Renal cortex interstitium (tissue), 11 donors: ENCODE data around the gene EIF2S3. TPM values are rescaled to one million over a fixed set of nuclear protein-coding genes. Genes with fewer than 3 reads are reported as not detected.

Source experiments
- DNase-seq, 11 donors: peaks; one replicate each; pipeline ENCODE4 v3.0.0-alpha.2; 2013; ENCODE audit warnings: low read depth in 9 of 11, low spot score in 4 of 11; ENCODE audit errors: extremely low read depth in 1 of 11
- polyA plus RNA-seq, 3 donors: library from polyadenylated mRNA; unstranded; fragments of 120-200 nt; gene quantifications; one replicate each; pipeline ENCODE4 v1.2.1, GENCODE V29; 2013; ENCODE audit not compliant: insufficient read length in 3 of 3

Gene EIF2S3
- polyA plus RNA-seq, 3 donors, result 166 to 231 (median 204) TPM

DNA sequence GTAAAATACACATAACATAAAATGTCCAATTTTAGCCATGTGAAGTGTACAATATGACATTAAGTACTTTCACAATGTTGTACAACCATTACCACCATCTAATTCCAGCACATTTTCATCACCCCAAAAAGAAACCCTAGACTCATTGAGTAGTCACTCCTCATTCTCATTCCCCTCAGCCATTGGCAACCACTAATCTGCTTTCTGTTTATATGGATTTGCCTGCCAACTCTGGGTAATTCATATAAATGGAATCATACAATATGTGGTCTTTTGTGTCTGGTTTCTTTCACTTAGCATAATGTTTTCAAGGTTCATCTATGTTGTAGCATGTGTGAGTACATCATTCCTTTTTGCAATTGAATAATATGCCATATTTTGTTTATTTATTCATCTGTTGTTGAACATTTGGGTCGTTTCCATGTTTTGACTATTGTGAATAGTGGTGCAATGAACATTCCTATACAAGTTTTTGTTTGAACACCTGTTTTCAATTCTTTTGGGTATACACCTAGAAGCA lies 43.0 kb downstream of the EIF2S3 start:
- no peak for DNase-seq

DNA sequence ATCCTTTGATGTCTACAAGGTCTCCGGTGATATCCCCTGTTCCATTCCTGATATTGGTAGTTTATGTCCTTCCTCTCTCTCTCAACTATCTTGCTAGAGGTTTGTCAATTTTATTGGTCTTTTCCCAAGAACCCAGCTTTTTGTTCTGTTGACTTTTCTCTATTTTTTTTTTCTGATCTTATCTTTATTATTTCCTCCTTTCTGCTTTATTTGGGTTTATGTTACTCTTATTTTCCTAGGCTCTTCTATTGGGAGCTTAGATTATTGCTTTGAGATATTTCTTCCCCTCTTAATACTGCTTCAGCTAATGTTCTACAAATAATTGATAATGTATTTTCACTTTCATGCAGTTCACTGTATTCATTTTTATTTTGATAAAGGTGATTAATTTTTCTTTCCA lies 44.2 kb downstream of the EIF2S3 start:
- DNase-seq, result no peak

DNA sequence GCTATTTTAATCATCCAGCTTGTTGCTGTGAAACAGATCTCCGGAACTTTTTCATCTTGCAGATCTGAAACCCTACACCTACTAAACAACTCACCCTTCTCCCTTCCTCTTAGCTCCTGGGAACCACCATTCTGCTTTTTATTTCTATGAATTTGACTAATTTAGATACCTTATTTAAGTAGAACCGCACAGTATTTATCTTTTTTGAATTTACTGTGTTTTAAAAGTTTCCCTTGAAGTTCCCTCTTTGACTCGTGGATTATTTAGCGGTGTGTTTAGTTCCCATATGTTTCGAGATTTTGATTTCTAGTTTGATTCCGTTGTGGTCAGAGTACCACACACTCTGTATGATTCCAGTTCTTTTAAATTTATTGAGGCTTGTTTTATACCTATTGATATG lies 44.6 kb downstream of the EIF2S3 start:
- no peak for DNase-seq

DNA sequence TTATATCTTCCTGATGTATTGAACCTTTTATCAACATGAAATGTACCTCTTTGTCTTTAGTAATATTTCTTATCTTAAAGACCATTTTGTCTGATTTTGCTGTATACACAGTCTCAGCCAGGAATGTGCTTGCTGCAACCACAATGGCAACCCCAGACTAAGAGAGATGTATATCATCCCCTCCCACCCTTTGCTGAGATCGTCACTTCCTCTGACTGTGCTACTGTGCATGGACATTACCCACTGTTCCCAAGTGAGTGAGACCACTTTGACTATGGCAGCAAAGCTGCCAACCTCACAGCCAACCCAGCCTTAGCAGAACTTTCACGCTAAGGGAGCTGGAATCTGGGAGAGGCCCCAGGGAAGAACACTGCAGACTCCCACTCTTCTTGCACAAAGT lies 46.0 kb downstream of the EIF2S3 start:
- no peak for DNase-seq

DNA sequence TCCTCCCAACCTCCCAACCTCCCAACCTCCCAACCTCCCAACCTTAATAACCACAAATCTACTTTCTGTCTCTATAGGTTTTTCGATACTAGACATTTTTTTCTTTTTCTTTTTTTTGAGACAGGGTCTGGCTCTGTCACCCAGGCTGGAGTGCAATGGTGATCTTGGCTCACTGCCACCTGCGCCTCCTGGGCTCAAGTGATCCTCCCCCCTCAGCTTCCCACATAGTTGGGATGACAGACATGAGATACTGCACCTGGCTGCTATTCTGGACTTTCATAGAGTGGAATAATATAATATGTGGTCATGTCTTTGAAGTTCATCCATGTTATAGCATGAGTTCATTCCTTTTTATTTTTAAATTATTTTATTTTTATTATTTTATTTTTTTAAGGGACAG lies 55.3 kb downstream of the EIF2S3 start:
- peak in 8 of 11 donors; percentile 27 to 63 (median 32) for DNase-seq

DNA sequence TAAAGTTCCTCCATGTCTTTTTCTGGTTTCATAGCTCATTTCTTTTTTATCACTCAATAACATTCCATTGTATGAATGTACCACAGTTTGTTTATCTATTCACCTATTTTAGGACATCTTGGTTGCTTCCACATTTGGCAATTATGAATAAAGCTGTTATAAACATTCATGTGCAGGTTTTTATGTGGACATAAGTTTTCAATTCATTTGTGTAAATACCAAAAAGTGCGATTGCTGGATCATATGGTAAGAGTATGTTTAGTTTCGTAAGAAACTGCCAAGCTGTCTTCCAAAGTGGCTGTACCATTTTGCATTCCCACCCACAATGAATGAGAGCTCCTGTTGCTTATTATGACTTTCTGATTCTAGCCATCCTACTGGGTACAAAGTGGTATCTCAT lies 58.4 kb downstream of the EIF2S3 start:
- no peak for DNase-seq

DNA sequence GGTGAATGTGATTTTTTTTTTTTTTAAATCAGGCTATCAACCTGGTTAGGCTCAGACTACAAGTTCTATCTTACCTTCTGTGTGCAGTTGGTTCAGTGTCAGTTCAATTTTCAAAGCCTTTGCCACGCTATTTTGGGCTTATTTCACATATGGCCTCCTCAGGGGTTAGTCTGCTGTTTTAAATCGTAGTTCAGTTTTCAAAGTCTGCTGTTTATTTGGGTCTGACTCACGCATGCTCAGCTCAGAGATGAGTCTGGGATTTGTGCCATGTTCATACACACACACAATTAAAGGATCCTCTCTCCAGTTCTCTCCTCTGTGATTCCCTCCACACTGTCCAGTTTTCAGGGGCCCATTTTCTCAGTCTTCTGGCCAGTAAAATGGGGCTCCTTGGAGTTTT lies 62.5 kb downstream of the EIF2S3 start:
- peak in 1 of 11 donors; percentile 15 for DNase-seq

DNA sequence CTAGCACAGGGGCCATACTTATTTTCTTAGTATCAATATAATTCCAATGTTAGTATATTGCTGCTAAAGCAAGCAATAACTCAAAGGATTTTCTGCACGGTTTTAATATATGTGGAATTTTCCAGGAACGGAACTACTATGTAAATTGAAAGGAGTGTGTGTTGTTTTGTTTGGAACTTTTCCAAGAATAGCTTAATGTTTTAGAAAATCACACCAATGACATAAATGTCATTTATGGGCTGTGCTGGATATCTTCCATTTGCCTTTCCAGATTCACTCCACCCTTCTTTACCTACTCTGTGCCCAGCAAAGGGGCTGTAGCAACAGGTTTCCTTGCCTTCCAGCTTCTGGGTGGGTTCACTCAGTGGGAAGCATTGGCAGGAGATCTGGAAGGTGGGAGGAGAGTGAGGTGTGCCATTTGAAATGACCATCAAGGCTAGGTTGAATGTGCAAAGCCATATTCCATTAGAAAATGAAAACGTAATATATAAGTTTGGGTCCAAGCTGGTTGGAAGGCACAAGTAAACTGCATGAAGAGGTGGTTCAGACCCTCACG lies 69.6 kb downstream of the EIF2S3 start:
- no peak for DNase-seq

DNA sequence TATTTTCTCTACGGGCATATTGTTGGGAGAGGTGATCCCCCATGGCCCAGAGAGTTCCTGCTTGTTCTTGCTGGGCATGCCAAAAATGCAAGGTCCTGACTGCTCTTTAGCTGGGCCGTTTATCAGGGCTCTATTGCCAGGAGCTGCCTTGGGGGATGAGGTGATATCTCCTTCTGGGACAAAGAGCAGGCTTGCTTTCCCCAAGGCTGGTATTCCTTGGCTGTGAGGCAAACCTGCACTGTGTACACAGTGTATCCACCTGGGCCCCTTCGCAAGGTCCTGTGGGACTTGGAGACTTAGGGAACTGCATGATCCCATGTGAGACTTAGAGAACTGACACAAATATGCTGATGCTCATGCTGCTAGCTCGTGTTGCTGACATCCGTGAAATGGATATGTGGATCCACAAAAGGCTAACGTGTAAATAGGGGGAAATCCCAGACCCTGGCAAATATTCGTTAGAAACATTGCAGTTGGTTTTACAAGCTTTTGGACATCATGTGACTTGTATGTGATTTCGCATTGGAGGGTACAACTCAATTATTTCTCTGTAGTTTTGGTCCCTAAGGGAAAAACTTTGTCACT lies 70.4 kb downstream of the EIF2S3 start:
- DNase-seq, result no peak

Other genes with a start within 250 kb of the EIF2S3 start
- gene APOO, start 147.0 kb upstream of the EIF2S3 start, polyA plus RNA-seq, result 10 to 100 TPM; 33.9 to 44.4 (median 37.2) TPM
- gene CXorf58, start 146.9 kb upstream of the EIF2S3 start, polyA plus RNA-seq, result under 1 TPM; 0.06 to 0.15 (median 0.14) TPM
- 10 to 100 TPM; 13.2 to 16.6 (median 14.0) TPM for gene KLHL15, start 27.8 kb upstream of the EIF2S3 start, polyA plus RNA-seq
- gene ZFX, start 94.8 kb downstream of the EIF2S3 start, polyA plus RNA-seq, result 10 to 100 TPM; 29.5 to 45.8 (median 30.8) TPM